Activated T-cell treated with anti-CD3 and anti-CD28 coated beads for 48 hours (primary cell): Measurements from ENCODE around the gene MYH13.

ENCODE experiments used
- DNase-seq: peaks from one replicate; pipeline ENCODE4 v3.0.0-alpha.2; 2020; ENCODE audit warnings: low read depth

MYH13 gene

GRCh38 chr17:10372906-10373305, at the start of gene MYH13:
Gene MYH13, minus strand, starts transcription at chr17:10373006. Its CDS starts 8,476 bp downstream, at chr17:10364530.
- no peak for DNase-seq

- no peak for DNase-seq
These were observed 49.2 kb upstream of the MYH13 start, which contains the start of gene MYH8 for GRCh38 chr17:10421900-10422542. Gene MYH8, minus strand, starts transcription at chr17:10421950. Its CDS starts 1,723 bp downstream, at chr17:10420227.

GRCh38 chr17:10421211-10421610, 48.4 kb upstream of the MYH13 start:
- no peak for DNase-seq

- no peak for DNase-seq
These were observed 48.0 kb upstream of the MYH13 start for GRCh38 chr17:10420811-10421210.

GRCh38 chr17:10417431-10417830, 44.6 kb upstream of the MYH13 start:
- no peak for DNase-seq

GRCh38 chr17:10415161-10415560, 42.4 kb upstream of the MYH13 start:
- DNase-seq: no peak

- no peak for DNase-seq
These were observed 30.8 kb upstream of the MYH13 start for GRCh38 chr17:10403589-10403988.

GRCh38 chr17:10398352-10398751, 25.5 kb upstream of the MYH13 start:
- no peak for DNase-seq

GRCh38 chr17:10396524-10397163, 23.8 kb upstream of the MYH13 start:
- no peak for DNase-seq

GRCh38 chr17:10394201-10394887, 21.5 kb upstream of the MYH13 start:
- DNase-seq: no peak

- no peak for DNase-seq
These were observed 20.1 kb upstream of the MYH13 start for GRCh38 chr17:10392880-10393279.

- no peak for DNase-seq
These were observed 13.1 kb upstream of the MYH13 start for GRCh38 chr17:10385871-10386270.

- DNase-seq: no peak
These were observed 11.4 kb upstream of the MYH13 start for GRCh38 chr17:10384175-10384574.

GRCh38 chr17:10380631-10381408, 8.0 kb upstream of the MYH13 start:
- DNase-seq: no peak

- DNase-seq: no peak
These were observed 2.7 kb downstream of the MYH13 start for GRCh38 chr17:10370016-10370608.

GRCh38 chr17:10369239-10369638, 3.6 kb downstream of the MYH13 start:
- no peak for DNase-seq

- no peak for DNase-seq
These were observed 4.2 kb downstream of the MYH13 start for GRCh38 chr17:10368561-10368960.

- no peak for DNase-seq
These were observed 12.2 kb downstream of the MYH13 start for GRCh38 chr17:10360578-10360977.

- DNase-seq: no peak
These were observed 15.0 kb downstream of the MYH13 start for GRCh38 chr17:10357768-10358167.

GRCh38 chr17:10354651-10355050, 18.2 kb downstream of the MYH13 start:
- no peak for DNase-seq

- DNase-seq: no peak
These were observed 19.9 kb downstream of the MYH13 start for GRCh38 chr17:10352893-10353292.

- no peak for DNase-seq
These were observed 23.4 kb downstream of the MYH13 start for GRCh38 chr17:10349403-10349802.
